Activated CD4-positive, alpha-beta T cell treated with anti-CD3 and anti-CD28 coated beads, Interleukin-2, Interleukin-6, amounts not matched to agents 100 ng/mL and 50 ng/mL, durations not matched to agents 16 hours and 8 hours (primary cell): ENCODE data around the gene AGBL4.

Experiments
- DNase-seq: peaks from one replicate; pipeline ENCODE4 v3.0.0-alpha.2; 2020

The AGBL4 gene

GRCh38 chr1:48876330-48876785 is 1147.4 kb downstream of the AGBL4 start:
- no peak for DNase-seq

DNA sequence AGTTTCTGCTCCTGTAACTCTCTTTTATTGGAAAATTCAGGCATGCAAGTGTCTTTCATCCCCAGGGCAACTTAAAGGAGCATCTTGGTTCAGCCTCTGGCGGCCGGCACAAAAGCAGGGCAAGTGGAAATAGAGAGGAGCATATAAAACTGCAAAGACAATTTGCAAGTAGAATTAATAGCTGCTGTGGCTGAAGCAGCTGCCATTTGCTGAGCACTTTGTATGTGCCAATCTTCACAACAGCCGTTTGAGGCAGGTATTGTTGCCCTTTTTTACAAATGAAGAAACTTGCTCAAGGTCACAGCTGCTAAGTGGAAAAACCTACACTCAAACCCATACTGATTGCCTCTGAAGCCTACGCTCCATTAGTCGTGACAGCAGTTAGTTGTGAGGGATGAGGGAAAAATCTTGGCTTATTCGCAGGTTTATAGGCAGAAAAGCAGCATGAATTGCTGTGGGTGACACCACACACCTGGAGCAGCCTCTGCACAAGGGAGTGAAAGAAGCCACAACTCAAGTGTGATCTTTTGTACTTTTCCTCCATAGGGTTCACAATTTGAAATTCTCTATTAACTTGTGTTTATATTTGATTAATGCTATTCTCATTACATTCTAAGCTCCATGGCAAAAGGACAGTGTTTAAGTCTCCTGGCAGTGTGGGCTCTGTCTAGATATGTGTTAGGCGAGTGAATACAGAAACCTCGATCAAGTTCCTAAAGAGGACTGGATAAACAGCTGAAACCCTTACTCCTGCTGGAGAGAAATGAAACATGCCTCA is 1148.0 kb downstream of the AGBL4 start:
- DNase-seq: no peak

DNA sequence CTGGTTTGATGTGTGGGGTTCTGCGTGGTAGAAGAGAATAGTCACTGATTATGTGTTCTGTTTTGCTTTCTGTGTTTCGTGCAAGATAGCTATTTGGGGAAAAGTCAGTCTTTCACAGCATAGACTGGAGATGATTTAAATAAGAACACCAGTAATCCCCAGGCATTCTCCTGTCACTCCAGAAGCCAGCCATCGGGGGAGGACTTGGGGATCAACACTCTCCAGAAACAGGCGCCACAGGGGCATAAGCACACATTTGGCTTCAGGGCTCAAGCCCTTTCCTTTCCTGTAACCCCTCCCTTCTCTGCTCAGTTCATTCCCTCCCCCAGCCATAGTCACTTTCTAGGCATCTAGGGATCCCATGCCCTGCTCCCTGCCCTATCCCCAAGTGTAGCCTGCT is 1149.8 kb downstream of the AGBL4 start:
- no peak for DNase-seq

DNA sequence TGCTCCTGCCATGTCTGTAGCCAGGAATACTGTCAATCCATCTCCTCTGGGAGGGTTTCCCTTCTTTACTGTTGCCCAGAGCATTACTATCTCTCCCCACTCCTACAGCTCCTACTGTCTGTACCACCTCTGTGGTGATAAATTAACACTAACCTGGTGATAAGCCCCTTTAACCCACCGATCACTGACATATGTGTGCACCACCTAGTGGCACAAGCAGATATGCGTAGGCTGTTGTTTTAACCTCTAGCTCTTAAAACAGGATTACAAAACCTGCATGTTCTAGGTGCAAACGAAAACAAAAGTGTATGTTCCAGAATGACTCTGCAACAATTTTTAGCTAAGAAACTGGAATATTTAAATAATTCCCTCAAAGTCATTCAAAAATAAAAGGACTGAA is 1153.2 kb downstream of the AGBL4 start:
- peak; percentile 9 for DNase-seq

GRCh38 chr1:48869116-48869893 is 1154.4 kb downstream of the AGBL4 start:
- no peak for DNase-seq

DNA sequence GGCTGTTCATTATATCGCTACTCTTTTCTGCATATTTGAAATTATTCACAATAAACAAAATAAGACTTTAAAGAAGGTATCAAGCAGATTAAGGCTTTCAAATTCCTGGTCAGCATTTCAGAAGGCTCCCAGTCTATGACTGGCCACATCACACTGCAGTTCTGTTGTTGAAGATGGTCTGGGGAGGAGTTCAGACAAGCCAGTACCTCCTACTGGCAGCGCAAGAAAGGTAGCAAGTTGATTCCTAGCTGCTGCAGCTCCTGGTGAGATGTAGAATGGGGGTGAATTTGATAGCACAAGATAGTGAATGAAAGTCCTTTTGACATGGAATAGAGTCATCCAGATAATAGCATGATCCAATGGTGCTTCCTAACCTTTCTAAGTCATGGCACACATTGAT is 1158.8 kb downstream of the AGBL4 start:
- DNase-seq: no peak

DNA sequence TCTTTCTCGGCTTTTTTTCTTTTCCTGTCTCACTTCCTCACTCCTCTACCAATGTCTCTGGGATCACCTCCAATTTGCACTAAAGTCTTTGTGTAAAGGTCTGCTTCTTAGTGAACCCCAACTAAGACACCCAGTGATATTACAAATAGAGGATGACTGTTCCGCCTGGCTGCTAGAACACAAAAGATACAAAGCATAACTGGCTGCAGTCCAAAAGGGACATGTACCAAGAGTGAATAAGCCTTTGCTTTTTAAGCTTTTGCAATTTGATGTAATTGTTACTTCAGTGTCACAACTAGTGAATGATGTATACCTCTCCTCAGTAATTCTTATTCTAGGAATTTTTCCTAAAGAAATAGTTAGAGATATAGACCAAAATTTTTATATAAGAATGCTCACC is 1164.3 kb downstream of the AGBL4 start:
- DNase-seq: no peak

- DNase-seq: no peak
Measured at GRCh38 chr1:48858200-48858920, 1165.4 kb downstream of the AGBL4 start.

GRCh38 chr1:48853006-48853405 is 1170.7 kb downstream of the AGBL4 start:
- DNase-seq: no peak

GRCh38 chr1:48851638-48852037 is 1172.1 kb downstream of the AGBL4 start:
- DNase-seq: no peak

GRCh38 chr1:48848035-48848434 is 1175.7 kb downstream of the AGBL4 start:
- DNase-seq: no peak

DNA sequence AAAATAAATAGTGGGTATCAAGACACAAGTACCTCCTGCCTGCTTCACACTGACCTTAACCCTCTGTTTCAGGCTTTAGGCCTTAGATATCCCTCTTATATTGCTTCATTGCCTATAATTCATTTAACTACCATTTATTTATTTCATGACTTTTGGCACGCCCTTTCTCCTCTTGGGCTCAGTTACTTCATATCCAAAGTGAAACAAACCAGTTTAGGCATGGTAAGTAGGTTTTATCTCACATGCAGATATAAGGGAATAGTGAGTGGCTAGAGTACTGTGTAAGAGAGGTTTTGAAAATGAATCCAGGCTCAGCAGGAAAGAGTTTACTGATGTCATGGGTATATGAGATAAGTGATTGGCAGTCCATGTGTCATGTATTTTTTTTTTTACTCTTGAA is 1177.3 kb downstream of the AGBL4 start:
- DNase-seq: no peak

DNA sequence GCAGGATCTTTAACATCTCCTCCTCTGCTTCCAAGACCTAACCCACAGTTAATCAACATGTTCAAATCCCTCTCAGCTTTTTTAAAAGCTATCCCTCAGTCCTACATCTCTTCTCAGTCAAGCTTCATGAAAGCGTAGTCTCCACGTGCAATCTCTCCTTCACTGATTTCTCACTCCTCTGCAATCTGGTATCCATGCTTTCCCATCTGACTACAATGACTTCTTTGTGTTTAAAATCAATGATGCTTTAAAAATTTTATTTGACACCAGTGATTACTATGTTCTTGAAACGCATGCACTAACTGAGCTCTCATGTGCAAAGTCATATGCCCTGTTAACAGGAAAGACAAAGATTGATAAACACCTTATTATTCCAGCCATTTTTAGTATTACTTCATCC is 1179.6 kb downstream of the AGBL4 start:
- DNase-seq: no peak

GRCh38 chr1:48841966-48842365 is 1181.8 kb downstream of the AGBL4 start:
- DNase-seq: no peak

- DNase-seq: no peak
Measured at GRCh38 chr1:48841461-48841860, 1182.3 kb downstream of the AGBL4 start.

GRCh38 chr1:48831120-48831978 is 1192.4 kb downstream of the AGBL4 start:
- DNase-seq: no peak

- no peak for DNase-seq
Measured at GRCh38 chr1:48830715-48831114, 1193.0 kb downstream of the AGBL4 start.

GRCh38 chr1:48829446-48829845 is 1194.3 kb downstream of the AGBL4 start:
- no peak for DNase-seq

DNA sequence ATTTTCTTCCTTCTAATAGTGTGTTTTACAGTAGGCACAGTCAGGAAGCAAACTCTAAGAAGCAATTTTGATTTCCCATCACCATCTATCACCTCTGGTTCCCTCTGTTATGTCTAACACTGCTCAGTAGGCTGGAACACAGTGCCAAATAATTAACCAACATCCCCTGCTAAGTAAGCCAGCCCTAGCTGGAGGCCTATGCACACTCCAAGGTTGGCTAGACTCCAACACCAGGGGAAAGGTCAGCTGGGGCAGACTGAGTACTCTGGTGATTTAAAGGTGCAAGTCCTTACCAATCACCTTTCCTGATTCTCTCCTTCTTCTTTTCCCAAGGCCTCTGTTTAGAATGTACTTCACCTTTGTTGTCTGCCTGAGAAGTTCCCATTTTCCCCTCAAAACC is 1200.6 kb downstream of the AGBL4 start:
- no peak for DNase-seq

- DNase-seq: no peak
Measured at GRCh38 chr1:48820491-48820890, 1203.3 kb downstream of the AGBL4 start.

GRCh38 chr1:48817505-48818114 is 1206.1 kb downstream of the AGBL4 start:
- DNase-seq: peak; percentile 46

GRCh38 chr1:48810740-48811139 is 1213.0 kb downstream of the AGBL4 start:
- DNase-seq: no peak
